WTC11 (cell line): ENCODE data around the gene CATSPERB. TPM values are rescaled to one million over a fixed set of nuclear protein-coding genes. Genes with fewer than 3 reads are reported as not detected.

ENCODE experiments used
- CTCF ChIP-seq: fragments of 200-600 bp; IDR thresholded peaks from 2 replicates; pipeline ENCODE4 v1.8.0; 2022; ENCODE audit warnings: antibody characterized with exemption
- ESRRA ChIP-seq: sonication (generic); formaldehyde crosslinking; IDR thresholded peaks from 2 replicates; pipeline ENCODE4 v1.8.1; 2022; ENCODE audit warnings: mild to moderate bottlenecking, missing genetic modification reagents, borderline replicate concordance
- FOXP1 ChIP-seq: sonication (generic); formaldehyde crosslinking; IDR thresholded peaks from 2 replicates; pipeline ENCODE4 v1.8.0; 2022; ENCODE audit warnings: missing genetic modification reagents, mild to moderate bottlenecking, moderate library complexity, borderline replicate concordance
- IRF2 ChIP-seq: sonication (generic); formaldehyde crosslinking; IDR thresholded peaks from 2 replicates; pipeline ENCODE4 v1.8.0; 2022; ENCODE audit warnings: low read depth, missing genetic modification reagents, borderline replicate concordance
- JUN ChIP-seq: sonication (generic); formaldehyde crosslinking; IDR thresholded peaks from 2 replicates; pipeline ENCODE4 v1.8.0; 2023; ENCODE audit warnings: mild to moderate bottlenecking, missing genetic modification reagents
- MXD4 ChIP-seq: fragments of 250-450 bp; sonication (Bioruptor Pico); IDR thresholded peaks from 2 replicates; pipeline ENCODE4 v1.8.0; 2021; ENCODE audit warnings: mild to moderate bottlenecking, moderate library complexity, borderline replicate concordance
- NR2C2 ChIP-seq: sonication (generic); formaldehyde crosslinking; IDR thresholded peaks from 2 replicates; pipeline ENCODE4 v1.8.0; 2022; ENCODE audit warnings: mild to moderate bottlenecking, missing genetic modification reagents
- RELA ChIP-seq: sonication (generic); formaldehyde crosslinking; IDR thresholded peaks from 2 replicates; pipeline ENCODE4 v1.8.1; 2022; ENCODE audit warnings: missing genetic modification reagents, mild to moderate bottlenecking, borderline replicate concordance
- ZNF425 ChIP-seq: fragments of 250-450 bp; sonication (Bioruptor Pico); conservative IDR thresholded peaks from 2 replicates; pipeline ENCODE4 v1.9.0; 2021; ENCODE audit warnings: mild to moderate bottlenecking
- total RNA-seq: library from RNA; stranded (reverse); gene quantifications from 3 replicates; pipeline ENCODE4 v1.2.3, GENCODE V29; 2021
- TF ChIP-seq, protein P1 (sequence below): sonication (generic); formaldehyde crosslinking; IDR thresholded peaks from 2 replicates; pipeline ENCODE4 v1.8.1; 2022; ENCODE audit warnings: low read depth, missing genetic modification reagents, borderline replicate concordance
- TF ChIP-seq, protein P2 (sequence below): fragments of 250-450 bp; sonication (Bioruptor Pico); IDR thresholded peaks from 2 replicates; pipeline ENCODE4 v2.1.2; 2022; ENCODE audit warnings: mild to moderate bottlenecking, moderate library complexity
- TF ChIP-seq, protein P3 (sequence below): sonication (generic); formaldehyde crosslinking; IDR thresholded peaks from 2 replicates; pipeline ENCODE4 v1.8.1; 2023; ENCODE audit warnings: mild to moderate bottlenecking, missing genetic modification reagents, moderate library complexity
- TF ChIP-seq, protein P4 (sequence below): sonication (generic); formaldehyde crosslinking; IDR thresholded peaks from 2 replicates; pipeline ENCODE4 v1.8.1; 2023; ENCODE audit warnings: mild to moderate bottlenecking, missing genetic modification reagents, moderate library complexity
- TF ChIP-seq, protein P5 (sequence below): sonication (generic); formaldehyde crosslinking; IDR thresholded peaks from 2 replicates; pipeline ENCODE4 v1.8.1; 2023; ENCODE audit warnings: mild to moderate bottlenecking, moderate library complexity, missing genetic modification reagents
- TF ChIP-seq, protein P6 (sequence below): fragments of 250-450 bp; sonication (Bioruptor Pico); IDR thresholded peaks from 2 replicates; pipeline ENCODE4 v1.9.0; 2021; ENCODE audit warnings: mild to moderate bottlenecking

The CATSPERB gene
- total RNA-seq, 1 experiment from 2014 or later, result 0.11 TPM

GRCh38 chr14:91660790-91661189 is 71.1 kb downstream of the CATSPERB start (continued):
- TF ChIP-seq, protein P1, sequence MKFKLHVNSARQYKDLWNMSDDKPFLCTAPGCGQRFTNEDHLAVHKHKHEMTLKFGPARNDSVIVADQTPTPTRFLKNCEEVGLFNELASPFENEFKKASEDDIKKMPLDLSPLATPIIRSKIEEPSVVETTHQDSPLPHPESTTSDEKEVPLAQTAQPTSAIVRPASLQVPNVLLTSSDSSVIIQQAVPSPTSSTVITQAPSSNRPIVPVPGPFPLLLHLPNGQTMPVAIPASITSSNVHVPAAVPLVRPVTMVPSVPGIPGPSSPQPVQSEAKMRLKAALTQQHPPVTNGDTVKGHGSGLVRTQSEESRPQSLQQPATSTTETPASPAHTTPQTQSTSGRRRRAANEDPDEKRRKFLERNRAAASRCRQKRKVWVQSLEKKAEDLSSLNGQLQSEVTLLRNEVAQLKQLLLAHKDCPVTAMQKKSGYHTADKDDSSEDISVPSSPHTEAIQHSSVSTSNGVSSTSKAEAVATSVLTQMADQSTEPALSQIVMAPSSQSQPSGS, result no peak
- TF ChIP-seq ESRRA (CRISPR knock-in tag), result no peak
- TF ChIP-seq NR2C2 (CRISPR knock-in tag), result no peak
- TF ChIP-seq, protein P2, sequence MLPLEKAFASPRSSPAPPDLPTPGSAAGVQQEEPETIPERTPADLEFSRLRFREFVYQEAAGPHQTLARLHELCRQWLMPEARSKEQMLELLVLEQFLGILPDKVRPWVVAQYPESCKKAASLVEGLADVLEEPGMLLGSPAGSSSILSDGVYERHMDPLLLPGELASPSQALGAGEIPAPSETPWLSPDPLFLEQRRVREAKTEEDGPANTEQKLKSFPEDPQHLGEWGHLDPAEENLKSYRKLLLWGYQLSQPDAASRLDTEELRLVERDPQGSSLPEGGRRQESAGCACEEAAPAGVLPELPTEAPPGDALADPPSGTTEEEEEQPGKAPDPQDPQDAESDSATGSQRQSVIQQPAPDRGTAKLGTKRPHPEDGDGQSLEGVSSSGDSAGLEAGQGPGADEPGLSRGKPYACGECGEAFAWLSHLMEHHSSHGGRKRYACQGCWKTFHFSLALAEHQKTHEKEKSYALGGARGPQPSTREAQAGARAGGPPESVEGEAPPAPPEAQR (CRISPR knock-in tag), result no peak
- TF ChIP-seq, protein P3, sequence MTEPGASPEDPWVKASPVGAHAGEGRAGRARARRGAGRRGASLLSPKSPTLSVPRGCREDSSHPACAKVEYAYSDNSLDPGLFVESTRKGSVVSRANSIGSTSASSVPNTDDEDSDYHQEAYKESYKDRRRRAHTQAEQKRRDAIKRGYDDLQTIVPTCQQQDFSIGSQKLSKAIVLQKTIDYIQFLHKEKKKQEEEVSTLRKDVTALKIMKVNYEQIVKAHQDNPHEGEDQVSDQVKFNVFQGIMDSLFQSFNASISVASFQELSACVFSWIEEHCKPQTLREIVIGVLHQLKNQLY (CRISPR knock-in tag), result no peak
- no peak for TF ChIP-seq RELA (CRISPR knock-in tag)
- TF ChIP-seq, protein P4, sequence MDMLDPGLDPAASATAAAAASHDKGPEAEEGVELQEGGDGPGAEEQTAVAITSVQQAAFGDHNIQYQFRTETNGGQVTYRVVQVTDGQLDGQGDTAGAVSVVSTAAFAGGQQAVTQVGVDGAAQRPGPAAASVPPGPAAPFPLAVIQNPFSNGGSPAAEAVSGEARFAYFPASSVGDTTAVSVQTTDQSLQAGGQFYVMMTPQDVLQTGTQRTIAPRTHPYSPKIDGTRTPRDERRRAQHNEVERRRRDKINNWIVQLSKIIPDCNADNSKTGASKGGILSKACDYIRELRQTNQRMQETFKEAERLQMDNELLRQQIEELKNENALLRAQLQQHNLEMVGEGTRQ (CRISPR knock-in tag), result no peak
- no peak for TF ChIP-seq CTCF
- TF ChIP-seq, protein P5, sequence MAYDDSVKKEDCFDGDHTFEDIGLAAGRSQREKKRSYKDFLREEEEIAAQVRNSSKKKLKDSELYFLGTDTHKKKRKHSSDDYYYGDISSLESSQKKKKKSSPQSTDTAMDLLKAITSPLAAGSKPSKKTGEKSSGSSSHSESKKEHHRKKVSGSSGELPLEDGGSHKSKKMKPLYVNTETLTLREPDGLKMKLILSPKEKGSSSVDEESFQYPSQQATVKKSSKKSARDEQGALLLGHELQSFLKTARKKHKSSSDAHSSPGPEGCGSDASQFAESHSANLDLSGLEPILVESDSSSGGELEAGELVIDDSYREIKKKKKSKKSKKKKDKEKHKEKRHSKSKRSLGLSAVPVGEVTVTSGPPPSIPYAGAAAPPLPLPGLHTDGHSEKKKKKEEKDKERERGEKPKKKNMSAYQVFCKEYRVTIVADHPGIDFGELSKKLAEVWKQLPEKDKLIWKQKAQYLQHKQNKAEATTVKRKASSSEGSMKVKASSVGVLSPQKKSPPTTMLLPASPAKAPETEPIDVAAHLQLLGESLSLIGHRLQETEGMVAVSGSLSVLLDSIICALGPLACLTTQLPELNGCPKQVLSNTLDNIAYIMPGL (CRISPR knock-in tag), result no peak
- TF ChIP-seq MXD4 (CRISPR knock-in tag), result no peak
- TF ChIP-seq FOXP1 (CRISPR knock-in tag), result no peak
- no peak for TF ChIP-seq ZNF425 (CRISPR knock-in tag)
- no peak for TF ChIP-seq JUN (CRISPR knock-in tag)
- TF ChIP-seq, protein P6, sequence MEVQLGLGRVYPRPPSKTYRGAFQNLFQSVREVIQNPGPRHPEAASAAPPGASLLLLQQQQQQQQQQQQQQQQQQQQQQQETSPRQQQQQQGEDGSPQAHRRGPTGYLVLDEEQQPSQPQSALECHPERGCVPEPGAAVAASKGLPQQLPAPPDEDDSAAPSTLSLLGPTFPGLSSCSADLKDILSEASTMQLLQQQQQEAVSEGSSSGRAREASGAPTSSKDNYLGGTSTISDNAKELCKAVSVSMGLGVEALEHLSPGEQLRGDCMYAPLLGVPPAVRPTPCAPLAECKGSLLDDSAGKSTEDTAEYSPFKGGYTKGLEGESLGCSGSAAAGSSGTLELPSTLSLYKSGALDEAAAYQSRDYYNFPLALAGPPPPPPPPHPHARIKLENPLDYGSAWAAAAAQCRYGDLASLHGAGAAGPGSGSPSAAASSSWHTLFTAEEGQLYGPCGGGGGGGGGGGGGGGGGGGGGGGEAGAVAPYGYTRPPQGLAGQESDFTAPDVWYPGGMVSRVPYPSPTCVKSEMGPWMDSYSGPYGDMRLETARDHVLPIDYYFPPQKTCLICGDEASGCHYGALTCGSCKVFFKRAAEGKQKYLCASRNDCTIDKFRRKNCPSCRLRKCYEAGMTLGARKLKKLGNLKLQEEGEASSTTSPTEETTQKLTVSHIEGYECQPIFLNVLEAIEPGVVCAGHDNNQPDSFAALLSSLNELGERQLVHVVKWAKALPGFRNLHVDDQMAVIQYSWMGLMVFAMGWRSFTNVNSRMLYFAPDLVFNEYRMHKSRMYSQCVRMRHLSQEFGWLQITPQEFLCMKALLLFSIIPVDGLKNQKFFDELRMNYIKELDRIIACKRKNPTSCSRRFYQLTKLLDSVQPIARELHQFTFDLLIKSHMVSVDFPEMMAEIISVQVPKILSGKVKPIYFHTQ, result no peak
- TF ChIP-seq IRF2 (CRISPR knock-in tag), result no peak
